ENCODE data around the gene KCNJ16.

KCNJ16 gene

GRCh38 chr17:70169709-70170597 lies 94.9 kb downstream of the KCNJ16 start:
- DNase-seq (ENCODE audit: low read depth in 2 of 2): no peak

GRCh38 chr17:70171159-70171558 lies 96.1 kb downstream of the KCNJ16 start:
- no peak for DNase-seq (ENCODE audit: low read depth in 2 of 2)

GRCh38 chr17:70172449-70172848 lies 97.4 kb downstream of the KCNJ16 start:
- no peak for DNase-seq (ENCODE audit: low read depth in 2 of 2)

- DNase-seq (ENCODE audit: low read depth in 2 of 2): no peak
Observed at GRCh38 chr17:70172923-70173322, 97.9 kb downstream of the KCNJ16 start.

GRCh38 chr17:70173681-70174080 lies 98.7 kb downstream of the KCNJ16 start:
- no peak for DNase-seq (ENCODE audit: low read depth in 2 of 2)

GRCh38 chr17:70181376-70181775 lies 106.4 kb downstream of the KCNJ16 start:
- no peak for DNase-seq (ENCODE audit: low read depth in 2 of 2)

GRCh38 chr17:70181866-70182265 lies 106.8 kb downstream of the KCNJ16 start:
- no peak for DNase-seq (ENCODE audit: low read depth in 2 of 2)

- DNase-seq (ENCODE audit: low read depth in 2 of 2): no peak
Observed at GRCh38 chr17:70183508-70183907, 108.5 kb downstream of the KCNJ16 start.

GRCh38 chr17:70184207-70184606 lies 109.2 kb downstream of the KCNJ16 start:
- DNase-seq (ENCODE audit: low read depth in 2 of 2): no peak

GRCh38 chr17:70184770-70185169 lies 109.7 kb downstream of the KCNJ16 start:
- no peak for DNase-seq (ENCODE audit: low read depth in 2 of 2)
